Panc1 (cell line): ENCODE results near the gene PIP5K1A. TPM values are rescaled to one million over a fixed set of nuclear protein-coding genes. Genes with fewer than 3 reads are reported as not detected.
A peak's percentile ranks its signal among the peaks of the same experiment; 100 is the strongest.

ENCODE experiments used
- ATAC-seq: fragments of 200-7000 bp; cut with Tn5 transposase; 2 replicates; pipeline ENCODE4 v1.9.1; 2020; ENCODE audit warnings: mild to moderate bottlenecking, moderate library complexity
- BruUV-seq: library from RNA; stranded (reverse); fragments of 400-500 nt; replicated peaks from 2 replicates; lab custom pipeline; 2021; lab: Mats Ljungman, UMichigan
- CTCF ChIA-PET: fragments of 300-600 bp; sonication (Branson Sonifier 250); formaldehyde crosslinking; loops from one replicate; lab custom pipeline; 2022; ENCODE audit warnings: antibody characterized with exemption; lab: Charles Lee
- POLR2A ChIA-PET: fragments of 300-600 bp; sonication (Branson Sonifier 250); formaldehyde crosslinking; loops from one replicate; lab custom pipeline; 2022; ENCODE audit warnings: antibody characterized with exemption; lab: Charles Lee
- DNase-seq: peaks from one replicate; pipeline ENCODE4 v3.0.0-alpha.2; 2010; ENCODE audit warnings: low read depth, low spot score
- H3K27ac ChIP-seq: 2 replicates; pipeline ENCODE4 v1.5.1; 2011; ENCODE audit warnings: mild to moderate bottlenecking, low read length, inconsistent platforms
- H3K27me3 ChIP-seq: fragments of 200-500 bp; sonication (Bioruptor generic); 2 replicates; pipeline ENCODE4 v1.6.0; 2014; ENCODE audit warnings: low read length, inconsistent platforms; ENCODE audit not compliant: control insufficient read depth, insufficient read depth
- H3K36me3 ChIP-seq: fragments of 200-500 bp; sonication (Bioruptor generic); 2 replicates; pipeline ENCODE4 v1.5.1; 2014; ENCODE audit warnings: inconsistent platforms, mild to moderate bottlenecking, low read length, moderate library complexity; ENCODE audit not compliant: control insufficient read depth, insufficient read depth
- H3K4me1 ChIP-seq: 2 replicates; pipeline ENCODE4 v1.5.1; 2011; ENCODE audit warnings: inconsistent platforms, mild to moderate bottlenecking, low read length, moderate library complexity; ENCODE audit not compliant: control insufficient read depth, insufficient read depth
- H3K4me3 ChIP-seq, 2 experiments: 2 replicates each; pipeline ENCODE4 v1.5.1; 2011 to 2012; ENCODE audit warnings: low read depth in 2 of 2, low read length in 2 of 2, mild to moderate bottlenecking in 2 of 2, inconsistent platforms in 1 of 2, moderate library complexity in 1 of 2
- H3K9me3 ChIP-seq: fragments of 200-500 bp; sonication (Bioruptor generic); 2 replicates; pipeline ENCODE4 v1.5.1; 2014; ENCODE audit warnings: low read depth, mild to moderate bottlenecking, inconsistent platforms, low read length, moderate library complexity; ENCODE audit not compliant: control insufficient read depth, insufficient read depth
- CTCF ChIP-seq: fragments of 450-650 bp; IDR thresholded peaks from 2 replicates; pipeline ENCODE4 v1.5.1; 2017; ENCODE audit warnings: mild to moderate bottlenecking
- POLR2AphosphoS5 ChIP-seq: IDR thresholded peaks from 2 replicates; pipeline ENCODE4 v1.6.1; 2012; ENCODE audit warnings: mild to moderate bottlenecking, low read depth, low read length, moderate library complexity
- REST ChIP-seq, 2 experiments: IDR thresholded peaks; 2 replicates each; pipeline ENCODE4 v1.6.1; 2011 to 2012; ENCODE audit warnings: low read depth in 2 of 2, control low read depth in 1 of 2, low read length in 1 of 2, mild to moderate bottlenecking in 1 of 2, moderate library complexity in 1 of 2; ENCODE audit not compliant: insufficient read depth in 1 of 2
- SIN3A ChIP-seq: IDR thresholded peaks from 2 replicates; pipeline ENCODE4 v1.6.1; 2012; ENCODE audit warnings: low read depth, mild to moderate bottlenecking, low read length, moderate library complexity, borderline replicate concordance; ENCODE audit not compliant: insufficient read depth
- TCF7L2 ChIP-seq: IDR thresholded peaks from 2 replicates; pipeline ENCODE4 v1.6.1; 2011; ENCODE audit warnings: mild to moderate bottlenecking, low read depth, low read length, inconsistent platforms
- in situ Hi-C: cut with HindIII; loops from 2 replicates; pipeline ENCODE4 v1.10.0; 2016; ENCODE audit warnings: low sequenced_read_pairs, low pct_unique_long_range_greater_than_20kb
- intact Hi-C: fragments of 100-400 bp; cut with micrococcal nuclease; formaldehyde crosslinking; loops from one replicate; pipeline ENCODE4 v1.10.0; 2022; ENCODE audit not compliant: unreplicated experiment
- total RNA-seq: library from RNA; stranded (reverse); gene quantifications from one replicate; pipeline ENCODE4 v1.2.1, GENCODE V29; 2021; ENCODE audit not compliant: unreplicated experiment

The PIP5K1A gene
- total RNA-seq, 1 experiment from 2014 or later = 78.9 TPM

DNA sequence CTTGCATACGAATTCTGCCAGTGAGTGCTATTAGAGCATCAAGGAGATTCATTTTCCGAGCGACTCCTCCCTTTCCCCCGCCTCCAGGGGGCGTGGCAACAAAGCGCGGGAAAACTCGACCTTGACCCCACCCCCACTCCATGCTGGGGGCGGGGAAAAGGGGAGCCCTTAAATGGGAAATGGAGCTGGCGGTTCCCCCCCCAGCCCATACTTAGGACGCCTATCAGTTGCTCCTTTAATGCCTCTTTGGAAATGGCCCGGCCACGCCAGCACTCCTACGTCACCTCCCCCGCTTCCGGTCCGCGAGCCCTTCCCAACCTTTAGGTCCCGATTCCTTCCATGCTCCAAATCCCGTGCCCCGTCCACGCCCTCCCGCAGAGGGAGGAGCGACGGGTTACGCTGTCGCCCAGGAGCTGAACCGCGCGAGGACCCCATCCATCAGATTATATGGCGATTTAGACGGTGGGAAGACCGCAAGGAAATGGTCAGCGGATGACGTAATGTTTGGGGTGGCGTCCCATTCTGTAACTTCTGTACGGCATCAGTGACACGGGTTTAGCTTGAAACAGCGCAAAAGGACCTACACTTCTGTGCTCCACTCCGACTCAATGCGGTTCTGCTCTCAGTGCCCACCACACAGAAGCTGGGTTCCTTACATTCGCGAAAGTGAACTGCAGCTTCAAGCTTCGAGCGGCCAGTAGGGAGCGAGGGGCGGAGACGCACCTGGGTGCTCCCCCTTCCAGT, 83.0 kb downstream of the PIP5K1A start:
- Histone ChIP-seq H3K27me3 (no peaks in the 10 kb centered on the region), H3K27ac (peak overlapping the region; percentile 97), H3K9me3 (no peaks in the 10 kb centered on the region), H3K4me1 (peaks cover 14% of the 10 kb centered on the region), H3K36me3 (peaks cover 5% of the 10 kb centered on the region; the same call in 1 of the 2 replicates), H3K4me3 (peak overlapping the region; percentile 93 to 95)
- intact Hi-C loops (no loop called here), in situ Hi-C loops (no loop called here)
- TF ChIP-seq SIN3A (no peak; the same call in 1 of the 2 replicates), REST (IDR thresholded peaks at IDR 0.05; ENCODE audit: insufficient read depth in 1 of 2, low read depth in 2 of 2, low read length in 1 of 2) (no peak), CTCF (no peak), TCF7L2 (no peak; the same call in 1 of the 2 replicates), POLR2AphosphoS5 (no peak; the same call in 1 of the 2 replicates)
- DNase-seq = peak; percentile 91
- ATAC-seq = peak; percentile 77
- ChIA-PET POLR2A (interaction anchor here (0.5 to 1.0 kb wide), 8 partner anchors 11 to 199 kb away, joined by 3 to 19 read pairs (median 3); partner anchors contain the start of gene PSMD4), CTCF (interaction anchor here (0.6 to 1.4 kb wide), 4 partner anchors 19 to 258 kb away, joined by 3 to 8 read pairs (median 4); no protein-coding TSS in a partner anchor)
- BruUV-seq = TSS peak; percentile 95

- H3K4me3 ChIP-seq = peak within 1 kb of the TSS; percentile 93 to 95
- DNase-seq = peak; percentile 97
- no TSS peak for BruUV-seq
- peaks cover 14% of the 10 kb centered on the region for H3K4me1 ChIP-seq
- TF ChIP-seq TCF7L2 (no peak), SIN3A (peak; percentile 74; the same call in 1 of the 2 replicates), CTCF (no peak), REST (IDR thresholded peaks at IDR 0.05; ENCODE audit: insufficient read depth in 1 of 2, low read depth in 2 of 2, low read length in 1 of 2) (no peak), POLR2AphosphoS5 (peak; percentile 72; the same call in 1 of the 2 replicates)
- H3K27ac ChIP-seq = peak within 1 kb of the TSS; percentile 97
- CTCF ChIA-PET = interaction anchor here (1.2 kb wide), 1 partner anchor 19 kb away, joined by 4 read pairs; no protein-coding TSS in a partner anchor
- in situ Hi-C loops = no loop called here
- POLR2A ChIA-PET = interaction anchor here (0.6 to 1.0 kb wide), 4 partner anchors 19 to 56 kb away, joined by 3 to 9 read pairs (median 3); partner anchors contain the start of gene PSMD4
- peak; percentile 93 for ATAC-seq
- intact Hi-C loops = no loop called here
- no peaks in the 10 kb centered on the region for H3K27me3 ChIP-seq
- H3K9me3 ChIP-seq = no peaks in the 10 kb centered on the region
- peaks cover 5% of the 10 kb centered on the region; the same call in 1 of the 2 replicates for H3K36me3 ChIP-seq
Observed at GRCh38 chr1:151281969-151282882, 83.9 kb downstream of the PIP5K1A start, which contains the start of gene ZNF687. ZNF687 (plus strand) TSS chr1:151282299; CDS start chr1:151286292, 3,993 bp downstream.
